KBM-7 (cell line): ENCODE data around the gene MOGAT1.

Experiments used
- DNase-seq: peaks from one replicate; pipeline ENCODE4 v3.0.0-alpha.2; 2015
- in situ Hi-C: fragments of 300-500 bp; cut with MboI; formaldehyde crosslinking; loops from 2 replicates; pipeline ENCODE4 v1.14.3; 2020; ENCODE audit warnings: low sequenced_read_pairs, low pct_unique_long_range_greater_than_20kb, mixed read lengths

The MOGAT1 gene

GRCh38 chr2:222756362-222756831 lies 84.9 kb downstream of the MOGAT1 start:
- in situ Hi-C loops = no loop called here
- no peak for DNase-seq

- in situ Hi-C loops = no loop called here
- DNase-seq = no peak
Measured at GRCh38 chr2:222756951-222757650, 85.6 kb downstream of the MOGAT1 start.
